A549 (cell line): ENCODE measurements around the gene SLC22A14. TPM values are rescaled to one million over a fixed set of nuclear protein-coding genes. Genes with fewer than 3 reads are reported as not detected.

Source experiments
- ATAC-seq, 2 experiments: fragments of 200-7000 bp in 1 of 2; fragments of >200 bp in 1 of 2; cut with Nextera tagmentation in 1 of 2; cut with Tn5 transposase in 1 of 2; 3 replicates each; pipeline versions ENCODE4 v1.8.0 to v1.9.1; 2018 to 2020; ENCODE audit warnings: mild to moderate bottlenecking in 1 of 2, moderate library complexity in 1 of 2
- CTCF ChIA-PET: fragments of 300-600 bp; sonication (Branson Sonifier 250); formaldehyde crosslinking; extraction: SDS; loops from one replicate; lab custom pipeline; 2021; ENCODE audit warnings: antibody characterized with exemption, inconsistent platforms; lab: Yijun Ruan, JAX
- POLR2A ChIA-PET: fragments of 350-600 bp; formaldehyde crosslinking; extraction: SDS; loops from one replicate; lab custom pipeline; 2021; ENCODE audit warnings: antibody characterized with exemption, inconsistent platforms; lab: Yijun Ruan, JAX
- DNase-seq, 2 experiments: peaks; one replicate each; pipeline versions ENCODE4 v3.0.0 to v3.0.0-alpha.2; 2011 to 2016; ENCODE audit warnings: low read depth in 1 of 2, low spot score in 1 of 2
- FAIRE-seq: peaks from 2 replicates; lab custom pipeline; 2011; peaks lifted over from hg19 to GRCh38; lab: Jason Lieb, UNC
- H3K27ac ChIP-seq, 2 experiments: fragments of >200 bp; sonication (Bioruptor Twin); formaldehyde crosslinking; 3 replicates each; pipeline ENCODE4 v1.5.1; 2016 to 2017
- H3K4me1 ChIP-seq: fragments of >200 bp; sonication (Bioruptor Twin); formaldehyde crosslinking; 3 replicates; pipeline ENCODE4 v1.6.1; 2016
- H3K4me2 ChIP-seq: fragments of >200 bp; sonication (Bioruptor Twin); formaldehyde crosslinking; 3 replicates; pipeline ENCODE4 v1.6.1; 2016
- H3K4me3 ChIP-seq: fragments of >200 bp; sonication (Bioruptor Twin); formaldehyde crosslinking; 3 replicates; pipeline ENCODE4 v1.5.1; 2016
- H3K9me3 ChIP-seq: fragments of >200 bp; sonication (Bioruptor Twin); formaldehyde crosslinking; 3 replicates; pipeline ENCODE4 v1.6.1; 2016
- FOXS1 ChIP-seq: fragments of 250-450 bp; sonication (Bioruptor Pico); IDR thresholded peaks from 2 replicates; pipeline ENCODE4 v1.5.0; 2020; ENCODE audit warnings: mild to moderate bottlenecking, moderate library complexity
- JUNB ChIP-seq: fragments of >200 bp; sonication (Bioruptor Twin); formaldehyde crosslinking; IDR thresholded peaks from 2 replicates; pipeline ENCODE4 v1.6.1; 2016
- KDM5A ChIP-seq: fragments of 200-600 bp; sonication (generic); IDR thresholded peaks from 2 replicates; pipeline ENCODE4 v1.6.1; 2016; ENCODE audit warnings: antibody characterized with exemption, mild to moderate bottlenecking
- MAFK ChIP-seq: fragments of 450-650 bp; IDR thresholded peaks from 2 replicates; pipeline ENCODE4 v1.6.1; 2014; ENCODE audit not compliant: partially characterized antibody
- MAZ ChIP-seq: fragments of 150-350 bp; IDR thresholded peaks from 2 replicates; pipeline ENCODE4 v1.6.1; 2014; ENCODE audit warnings: antibody characterized with exemption, low read depth, low read length, borderline replicate concordance
- MYC ChIP-seq: IDR thresholded peaks from 2 replicates; pipeline ENCODE4 v1.6.1; 2012; ENCODE audit warnings: mild to moderate bottlenecking, inconsistent platforms, low read length, improper control_type of control experiment, borderline replicate concordance
- NR3C1 ChIP-seq: fragments of >200 bp; sonication (Bioruptor Twin); formaldehyde crosslinking; IDR thresholded peaks from 3 replicates; pipeline ENCODE4 v1.6.1; 2017
- PBX3 ChIP-seq: IDR thresholded peaks from 2 replicates; pipeline ENCODE4 v1.6.1; 2012
- POLR2AphosphoS2 ChIP-seq: conservative IDR thresholded peaks from 2 replicates; pipeline ENCODE4 v1.6.1; 2012; ENCODE audit warnings: low read length, improper control_type of control experiment, inconsistent platforms
- RAD21 ChIP-seq, 2 experiments: fragments of >200 bp in 1 of 2; sonication (Bioruptor Twin) in 1 of 2; formaldehyde crosslinking in 1 of 2; IDR thresholded peaks in 1 of 2; conservative IDR thresholded peaks in 1 of 2; 2 replicates in 1 of 2; 3 replicates in 1 of 2; pipeline ENCODE4 v1.6.1; 2012 to 2018; ENCODE audit warnings: inconsistent platforms in 1 of 2
- RFX5 ChIP-seq: fragments of 450-650 bp; IDR thresholded peaks from 2 replicates; pipeline ENCODE4 v1.7.1; 2014; ENCODE audit warnings: antibody characterized with exemption, mild to moderate bottlenecking, moderate library complexity
- RNF2 ChIP-seq: fragments of 200-600 bp; sonication (generic); IDR thresholded peaks from 2 replicates; pipeline ENCODE4 v1.6.1; 2016; ENCODE audit warnings: low read depth, mild to moderate bottlenecking, antibody characterized with exemption, moderate library complexity, borderline replicate concordance
- SREBF2 ChIP-seq: fragments of 450-650 bp; IDR thresholded peaks from 2 replicates; pipeline ENCODE4 v1.6.1; 2014; ENCODE audit warnings: mild to moderate bottlenecking, moderate library complexity
- ZNF302 ChIP-seq: fragments of 250-450 bp; sonication (Bioruptor Pico); IDR thresholded peaks from 2 replicates; pipeline ENCODE4 v1.9.0; 2021; ENCODE audit warnings: inconsistent platforms, mild to moderate bottlenecking, moderate library complexity
- WGBS: methylation state at CpG from one replicate; pipeline ENCODE4 v1.1.6; 2017; ENCODE audit errors: missing lambda C conversion rate; 5-methylcytosine and 5-hydroxymethylcytosine counted together
- polyA plus RNA-seq, 4 experiments: library from polyadenylated mRNA; depleted of rRNA in 3 of 4; stranded (reverse); fragments of >200 nt; fragmentation: RNase III in 1 of 4; extraction: RNeasy Plus Mini Kit Qiagen cat#74134 plus additional on column Dnase treatment in 1 of 4; gene quantifications; 2 replicates in 3 of 4; 3 replicates in 1 of 4; pipeline ENCODE4 v1.2.3, GENCODE V29; 2011 to 2017
- TF ChIP-seq, protein P1 (sequence below): IDR thresholded peaks from 2 replicates; pipeline ENCODE4 v1.6.1; 2012
- TF ChIP-seq, protein P2 (sequence below): fragments of 250-450 bp; sonication (Bioruptor Pico); IDR thresholded peaks from 2 replicates; pipeline ENCODE4 v1.5.0; 2021; ENCODE audit warnings: mild to moderate bottlenecking, moderate library complexity, borderline replicate concordance
- TF ChIP-seq, protein P3 (sequence below): IDR thresholded peaks from 2 replicates; pipeline ENCODE4 v1.6.1; 2012; ENCODE audit warnings: low read depth, borderline replicate concordance

The SLC22A14 gene
- polyA plus RNA-seq, 2 of the 4 experiments (the other 2 are of a cell fraction): 0.04 TPM; not detected in 1

DNA sequence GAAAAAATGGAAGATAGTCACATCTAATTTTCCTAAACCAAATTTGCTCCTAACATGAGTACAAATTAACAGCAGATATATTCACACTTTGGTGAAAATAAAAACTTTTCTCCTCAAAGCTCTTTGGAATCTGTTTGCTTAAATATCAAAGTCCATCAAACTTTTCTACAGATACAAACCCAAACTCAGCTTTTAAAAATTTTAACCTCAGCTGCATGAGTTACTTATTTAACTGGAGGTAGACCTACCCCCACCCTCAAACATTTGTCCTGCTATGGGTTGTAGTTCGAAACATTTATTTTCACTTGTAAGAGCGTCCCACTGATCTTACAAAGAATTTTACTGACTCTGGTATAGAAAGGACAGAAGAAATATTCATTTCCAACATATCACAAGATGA, 55.6 kb downstream of the SLC22A14 start:
- 35% methylated on average over 2 of the region's 2 CpGs for WGBS
- H3K9me3 ChIP-seq: no peaks in the 10 kb centered on the region
- H3K4me1 ChIP-seq: no peaks in the 10 kb centered on the region
- POLR2A ChIA-PET: no interaction called here
- no peak for ATAC-seq
- TF ChIP-seq POLR2AphosphoS2 (no peak), MAZ (no peak), PBX3 (no peak), RFX5 (no peak), FOXS1 (CRISPR knock-in tag) (no peak), NR3C1 (no peak), MYC (no peak), KDM5A (no peak), ZNF302 (no peak), SREBF2 (no peak), RNF2 (no peak), MAFK (no peak)
- TF ChIP-seq, protein P1, sequence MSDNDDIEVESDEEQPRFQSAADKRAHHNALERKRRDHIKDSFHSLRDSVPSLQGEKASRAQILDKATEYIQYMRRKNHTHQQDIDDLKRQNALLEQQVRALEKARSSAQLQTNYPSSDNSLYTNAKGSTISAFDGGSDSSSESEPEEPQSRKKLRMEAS: no peak
- TF ChIP-seq, protein P2, sequence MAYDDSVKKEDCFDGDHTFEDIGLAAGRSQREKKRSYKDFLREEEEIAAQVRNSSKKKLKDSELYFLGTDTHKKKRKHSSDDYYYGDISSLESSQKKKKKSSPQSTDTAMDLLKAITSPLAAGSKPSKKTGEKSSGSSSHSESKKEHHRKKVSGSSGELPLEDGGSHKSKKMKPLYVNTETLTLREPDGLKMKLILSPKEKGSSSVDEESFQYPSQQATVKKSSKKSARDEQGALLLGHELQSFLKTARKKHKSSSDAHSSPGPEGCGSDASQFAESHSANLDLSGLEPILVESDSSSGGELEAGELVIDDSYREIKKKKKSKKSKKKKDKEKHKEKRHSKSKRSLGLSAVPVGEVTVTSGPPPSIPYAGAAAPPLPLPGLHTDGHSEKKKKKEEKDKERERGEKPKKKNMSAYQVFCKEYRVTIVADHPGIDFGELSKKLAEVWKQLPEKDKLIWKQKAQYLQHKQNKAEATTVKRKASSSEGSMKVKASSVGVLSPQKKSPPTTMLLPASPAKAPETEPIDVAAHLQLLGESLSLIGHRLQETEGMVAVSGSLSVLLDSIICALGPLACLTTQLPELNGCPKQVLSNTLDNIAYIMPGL (CRISPR knock-in tag): no peak
- TF ChIP-seq, protein P3, sequence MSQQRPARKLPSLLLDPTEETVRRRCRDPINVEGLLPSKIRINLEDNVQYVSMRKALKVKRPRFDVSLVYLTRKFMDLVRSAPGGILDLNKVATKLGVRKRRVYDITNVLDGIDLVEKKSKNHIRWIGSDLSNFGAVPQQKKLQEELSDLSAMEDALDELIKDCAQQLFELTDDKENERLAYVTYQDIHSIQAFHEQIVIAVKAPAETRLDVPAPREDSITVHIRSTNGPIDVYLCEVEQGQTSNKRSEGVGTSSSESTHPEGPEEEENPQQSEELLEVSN: no peak
- DNase-seq: no peak
- CTCF ChIA-PET: interaction anchor here (1.1 to 4.5 kb wide), 2 partner anchors 8 to 9 kb away, joined by 4 to 24 read pairs; partner anchors contain the start of gene XYLB
- FAIRE-seq: no peak
- H3K4me3 ChIP-seq: no peak overlapping the region
- no peak overlapping the region for H3K27ac ChIP-seq
- no peak overlapping the region for H3K4me2 ChIP-seq

GRCh38 chr3:38343797-38344594, 61.9 kb downstream of the SLC22A14 start:
- WGBS: 66% methylated on average over 3 of the region's 3 CpGs
- FAIRE-seq (no peak), ATAC-seq (no peak), DNase-seq (no peak)
- ChIA-PET POLR2A (no interaction called here), CTCF (interaction anchor here (0.7 to 5.5 kb wide), 9 partner anchors 9 to 373 kb away, joined by 3 to 95 read pairs (median 3); no protein-coding TSS in a partner anchor)
- peak in 1 of 2 experiments; percentile 25; a peak in 2 of 5 replicates for TF ChIP-seq RAD21 (conservative IDR thresholded peaks at IDR 0.05 in 1 of 2, IDR thresholded peaks at IDR 0.05 in 1 of 2)
- TF ChIP-seq JUNB: no peak
- H3K4me2 ChIP-seq: no peak overlapping the region
- no peak overlapping the region for H3K4me3 ChIP-seq
- H3K27ac ChIP-seq: no peak overlapping the region
- H3K9me3 ChIP-seq: 0 out of 3 replicates have a peak, but pooled peaks cover 2% of the 10 kb centered on the region
- peaks cover 6% of the 10 kb centered on the region; the same call in 1 of the 3 replicates for H3K4me1 ChIP-seq
